ENCODE measurements around the gene GOLGA8Q. TPM values are rescaled to one million over a fixed set of nuclear protein-coding genes. Genes with fewer than 3 reads are reported as not detected.

GOLGA8Q gene, protein sequence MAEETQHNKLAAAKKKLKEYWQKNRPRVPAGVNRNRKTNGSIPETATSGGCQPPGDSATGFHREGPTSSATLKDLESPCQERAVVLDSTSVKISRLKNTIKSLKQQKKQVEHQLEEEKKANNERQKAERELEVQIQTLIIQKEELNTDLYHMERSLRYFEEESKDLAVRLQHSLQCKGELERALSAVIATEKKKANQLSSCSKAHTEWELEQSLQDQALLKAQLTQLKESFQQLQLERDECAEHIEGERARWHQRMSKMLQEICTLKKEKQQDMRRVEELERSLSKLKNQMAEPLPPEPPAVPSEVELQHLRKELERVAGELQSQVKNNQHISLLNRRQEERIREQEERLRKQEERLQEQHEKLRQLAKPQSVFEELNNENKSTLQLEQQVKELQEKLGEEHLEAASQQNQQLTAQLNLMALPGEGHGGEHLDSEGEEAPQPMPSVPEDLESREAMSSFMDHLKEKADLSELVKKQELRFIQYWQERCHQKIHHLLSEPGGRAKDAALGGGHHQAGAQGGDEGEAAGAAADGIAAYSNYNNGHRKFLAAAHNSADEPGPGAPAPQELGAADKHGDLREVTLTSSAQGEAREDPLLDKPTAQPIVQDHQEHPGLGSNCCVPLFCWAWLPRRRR
- total RNA-seq, result 0.32 and 0.76 TPM in 2 replicates

DNA sequence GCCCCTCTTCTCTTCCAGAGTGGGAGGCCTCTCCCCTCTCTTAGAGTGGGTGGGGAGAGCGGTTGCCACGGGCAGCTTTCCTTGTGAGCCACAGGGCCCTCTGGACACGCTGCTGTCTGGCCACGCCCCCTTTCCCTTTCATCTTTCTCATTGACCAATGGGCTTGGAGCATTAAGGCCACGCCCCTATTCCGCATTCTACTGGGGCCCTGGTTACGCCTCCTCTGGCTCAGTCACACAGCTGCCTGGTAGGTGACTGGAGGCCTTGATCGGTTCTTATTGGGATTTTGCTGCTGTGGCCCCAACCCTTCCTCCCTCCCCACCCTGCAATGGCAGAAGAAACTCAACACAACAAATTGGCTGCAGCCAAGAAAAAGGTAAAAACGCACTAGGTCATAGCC is at the start of gene GOLGA8Q:
GOLGA8Q (plus strand) TSS at position 301 of the 400 bp plus-strand sequence; CDS start at position 329, 28 bp downstream.

DNA sequence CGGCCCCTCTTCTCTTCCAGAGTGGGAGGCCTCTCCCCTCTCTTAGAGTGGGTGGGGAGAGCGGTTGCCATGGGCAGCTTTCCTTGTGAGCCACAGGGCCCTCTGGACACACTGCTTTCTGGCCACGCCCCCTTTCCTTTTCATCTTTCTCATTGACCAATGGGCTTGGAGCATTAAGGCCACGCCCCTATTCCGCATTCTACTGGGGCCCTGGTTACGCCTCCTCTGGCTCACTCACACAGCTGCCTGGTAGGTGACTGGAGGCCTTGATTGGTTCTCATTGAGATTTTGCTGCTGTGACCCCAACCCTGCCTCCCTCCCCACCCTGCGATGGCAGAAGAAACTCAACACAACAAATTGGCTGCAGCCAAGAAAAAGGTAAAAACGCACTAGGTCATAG is 51.9 kb downstream of the GOLGA8Q start, which contains the start of gene GOLGA8H:
GOLGA8H (plus strand) TSS at position 233 of the 400 bp plus-strand sequence; CDS start at position 331, 98 bp downstream.

Other genes starting within 250 kb of the GOLGA8Q start
- gene CHRFAM7A, start 158.5 kb upstream of the GOLGA8Q start, total RNA-seq, result 1.6 and 2.1 TPM in 2 replicates
- 0.16 and 1.3 TPM in 2 replicates for gene GOLGA8R, start 137.8 kb upstream of the GOLGA8Q start, total RNA-seq
- gene GOLGA8H, start 52.0 kb downstream of the GOLGA8Q start, total RNA-seq, result 0.97 and 1.0 TPM in 2 replicates

Measured in bladder microvascular endothelial cell (primary cell).